Stimulated activated CD8-positive, alpha-beta memory T cell treated with anti-CD3 and anti-CD28 coated beads, Interleukin-2, amount 100 ng/mL, for 1 hour (primary cell): ENCODE measurements around the gene TBC1D22A.

Experiments
- DNase-seq, 2 donors: peaks; one replicate each; pipeline ENCODE4 v3.0.0-alpha.2; 2020; ENCODE audit warnings: low read depth in 2 of 2

Gene TBC1D22A

GRCh38 chr22:46995501-46996360, 233.3 kb downstream of the TBC1D22A start:
- DNase-seq: no peak

DNA sequence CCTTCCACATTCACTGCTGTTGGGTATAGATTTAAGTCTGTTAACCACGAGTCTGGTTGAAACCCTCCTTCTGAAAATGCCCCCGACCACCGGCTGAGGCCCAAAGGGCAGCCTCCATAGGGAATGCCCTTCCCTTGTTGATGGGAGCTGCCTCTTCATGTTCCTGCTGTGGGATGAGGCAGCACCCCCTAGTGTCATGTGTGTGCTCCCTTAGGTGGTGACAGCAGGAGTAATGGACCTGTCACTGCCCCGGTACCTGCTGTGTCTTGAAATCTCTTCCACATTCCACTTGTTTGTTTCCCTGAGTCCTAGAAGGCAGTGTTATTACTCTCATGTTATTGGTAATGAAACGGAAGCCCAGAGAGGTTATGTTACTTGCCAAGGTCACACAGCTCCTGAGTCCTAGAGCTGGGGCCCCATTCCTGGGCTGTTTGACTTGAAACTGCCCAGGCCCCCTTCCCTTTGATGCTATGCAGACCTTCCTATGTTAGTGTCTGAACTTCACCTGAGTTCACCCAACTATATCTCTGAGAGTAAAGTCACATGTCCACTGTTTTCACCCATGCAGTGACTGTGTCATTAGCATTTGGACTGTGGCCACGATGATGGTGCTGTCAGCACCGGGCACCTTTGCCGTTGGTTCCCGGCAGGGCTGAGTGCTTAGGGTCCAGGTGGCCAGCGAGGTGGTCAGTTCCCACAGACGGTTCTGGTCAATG, 234.3 kb downstream of the TBC1D22A start:
- no peak for DNase-seq

GRCh38 chr22:46997311-46997970, 235.0 kb downstream of the TBC1D22A start:
- no peak for DNase-seq

DNA sequence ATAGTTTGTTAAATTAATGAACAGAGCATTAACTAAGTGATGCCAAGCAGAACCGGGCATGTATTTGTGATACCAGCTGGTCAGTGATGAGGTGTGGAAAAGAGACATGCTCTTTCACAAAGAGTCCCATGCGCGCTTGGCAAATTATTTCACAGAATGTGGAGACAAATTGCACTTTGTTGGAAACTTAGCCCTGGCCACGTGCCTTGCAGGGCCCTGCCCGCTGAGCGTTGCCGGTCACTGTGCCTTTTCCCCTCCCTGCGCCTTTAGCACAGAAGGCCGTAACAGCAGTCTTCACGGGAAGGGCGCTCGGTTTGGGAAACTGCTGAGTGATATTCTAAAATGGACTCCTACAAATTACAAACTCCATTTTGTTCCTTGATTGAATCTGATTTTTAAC, 235.9 kb downstream of the TBC1D22A start:
- DNase-seq: no peak

- DNase-seq: no peak
These were observed 237.8 kb downstream of the TBC1D22A start for GRCh38 chr22:47000256-47000655.

DNA sequence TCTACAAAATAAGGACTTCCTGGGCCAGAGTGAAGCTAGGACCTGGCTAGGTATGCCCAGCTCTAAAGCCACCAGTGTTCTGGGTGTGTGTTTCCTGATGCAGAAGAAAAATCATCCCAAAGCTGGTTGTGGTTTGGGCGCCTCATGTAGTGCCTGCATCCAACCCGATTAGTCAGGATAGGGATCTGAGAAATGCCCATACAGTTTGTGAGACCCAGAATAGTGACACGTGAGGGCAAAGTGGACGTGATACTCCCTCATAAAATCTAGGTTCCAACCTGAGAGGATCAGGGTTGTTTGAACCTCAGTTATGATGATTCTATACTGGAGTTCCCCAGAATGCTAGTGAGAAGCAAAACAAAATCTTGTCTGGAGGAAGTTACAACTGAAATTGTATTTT, 238.4 kb downstream of the TBC1D22A start:
- DNase-seq: no peak

DNA sequence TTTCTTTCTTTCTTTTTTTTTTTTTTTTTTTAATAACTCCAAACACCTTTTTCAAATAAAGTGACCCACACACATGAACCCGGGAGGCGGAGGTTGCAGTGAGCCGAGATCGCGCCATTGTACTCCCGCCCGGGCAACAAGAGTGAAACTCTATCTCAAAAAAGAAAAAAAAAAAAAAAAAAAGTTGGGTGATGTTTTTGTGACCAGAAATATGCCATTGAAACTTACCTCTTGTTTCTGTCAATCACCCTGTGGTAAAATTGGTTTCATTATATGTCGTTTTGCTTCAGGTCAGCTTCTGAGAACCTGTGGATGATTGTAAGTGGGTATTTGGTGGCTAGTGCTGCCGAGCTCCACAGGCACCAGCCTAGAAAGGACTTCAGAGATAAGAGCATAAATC, 238.8 kb downstream of the TBC1D22A start:
- DNase-seq: no peak

DNA sequence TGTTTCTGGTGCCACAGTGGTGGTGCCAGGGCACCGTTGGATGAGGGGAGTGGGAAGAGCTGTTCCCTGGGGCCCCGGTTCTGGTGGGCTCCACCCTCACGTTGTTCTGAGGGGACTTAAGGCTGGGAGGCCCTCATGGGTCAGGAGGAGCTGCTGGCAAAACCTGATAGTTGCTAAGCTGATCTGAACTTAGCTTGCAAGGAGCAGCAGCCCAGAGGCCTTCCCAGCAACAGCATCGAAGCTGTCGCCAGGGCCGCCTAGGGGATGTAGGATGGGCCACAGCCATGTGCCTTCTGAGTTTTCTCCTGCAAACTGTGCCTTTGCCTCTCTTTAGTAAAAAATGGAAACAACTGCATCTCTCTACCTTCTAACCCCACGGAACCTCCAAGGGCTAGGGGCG, 240.2 kb downstream of the TBC1D22A start:
- DNase-seq: no peak

DNA sequence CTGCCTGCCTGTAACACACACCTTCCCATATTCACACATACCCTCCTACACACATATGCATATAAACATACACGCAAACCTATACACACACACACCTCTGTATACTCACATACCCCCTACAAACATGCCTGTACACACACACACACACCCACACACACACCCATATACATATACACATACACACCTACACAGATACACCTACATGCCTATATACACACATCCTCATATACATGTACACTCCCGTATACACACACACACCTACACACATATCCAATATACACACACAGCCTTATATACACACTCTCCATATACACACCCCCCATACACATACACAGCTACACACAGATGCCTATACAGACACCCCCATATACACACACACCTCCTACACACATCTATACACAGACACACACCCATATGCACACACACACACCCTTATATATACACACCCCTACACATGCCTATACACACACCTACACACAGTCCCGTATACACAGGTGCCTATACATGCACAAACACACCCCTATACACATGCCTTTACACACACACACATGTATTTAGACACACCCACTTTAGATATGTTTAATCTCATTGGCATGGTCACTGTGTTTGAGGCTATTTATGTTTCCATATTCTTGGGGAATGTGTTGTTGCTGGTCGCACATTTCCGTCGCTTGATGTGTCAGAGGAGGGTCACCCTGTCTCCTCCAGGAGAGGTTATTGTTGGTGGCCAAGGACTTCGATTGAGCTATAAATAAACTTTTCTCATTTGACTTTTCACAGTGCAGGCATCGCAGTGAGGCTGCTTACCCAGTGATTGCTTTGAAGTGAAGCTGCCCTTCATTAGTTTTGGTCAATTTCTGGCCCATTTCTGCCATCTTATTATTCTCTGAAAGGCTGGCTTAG, 243.3 kb downstream of the TBC1D22A start:
- DNase-seq: no peak

DNA sequence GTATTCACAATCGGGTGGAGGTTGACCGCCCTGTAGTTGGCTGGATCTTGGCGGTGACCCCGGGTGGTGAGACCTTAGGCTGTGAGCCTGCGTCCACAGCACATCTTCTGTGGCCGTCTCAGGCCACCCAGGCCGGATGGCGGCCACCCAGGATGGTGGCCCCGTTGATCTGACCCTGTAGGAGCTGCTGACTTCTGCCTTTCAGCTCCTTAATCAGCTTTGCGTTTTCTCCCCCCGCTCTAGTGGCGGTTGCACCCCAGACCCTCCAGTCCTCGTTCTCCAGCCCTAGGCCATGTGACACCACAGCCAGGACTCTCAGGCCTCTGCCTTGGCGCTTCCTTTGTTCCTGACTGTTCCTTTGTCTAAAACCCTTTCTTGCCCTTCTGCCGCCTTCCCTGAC, 244.0 kb downstream of the TBC1D22A start:
- no peak for DNase-seq

DNA sequence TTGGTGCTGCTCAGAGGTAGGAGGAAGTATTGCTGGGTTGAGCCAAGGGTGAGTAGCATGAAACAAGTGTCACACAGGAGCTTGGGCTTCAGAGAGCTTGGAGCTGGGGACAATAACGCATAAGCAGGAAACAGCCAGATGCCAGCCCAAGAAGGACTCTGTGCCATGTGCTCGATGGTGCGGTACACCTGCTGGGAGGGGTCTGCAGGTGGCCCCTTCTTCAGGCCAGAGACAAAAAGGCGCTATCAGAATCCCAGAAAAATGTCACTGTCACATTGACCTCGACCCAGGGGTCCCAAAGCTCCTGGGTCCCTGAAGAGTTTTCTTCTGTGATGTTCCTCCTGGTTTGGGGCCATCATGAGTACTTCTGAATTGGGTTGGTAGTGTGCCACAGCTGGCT, 244.4 kb downstream of the TBC1D22A start:
- no peak for DNase-seq

DNA sequence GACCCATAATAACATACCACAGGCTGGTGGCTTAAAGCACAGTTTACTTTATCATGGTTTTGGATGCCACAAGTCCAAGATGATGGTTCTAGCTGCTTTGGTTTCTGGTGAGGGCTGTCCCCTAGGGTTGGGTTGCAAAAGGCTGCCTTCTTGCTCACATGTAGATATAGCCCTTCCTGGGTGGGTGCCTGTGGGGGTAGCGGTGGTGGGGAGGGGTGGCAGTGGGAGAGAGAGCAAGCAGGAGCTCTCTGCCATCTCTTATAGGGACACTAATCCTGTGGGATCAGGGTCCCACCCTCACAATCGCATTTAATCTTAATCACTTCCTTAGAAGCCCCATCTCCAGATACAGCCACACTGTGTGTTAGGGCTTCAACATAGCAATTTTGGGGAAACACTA, 245.0 kb downstream of the TBC1D22A start:
- no peak for DNase-seq

DNA sequence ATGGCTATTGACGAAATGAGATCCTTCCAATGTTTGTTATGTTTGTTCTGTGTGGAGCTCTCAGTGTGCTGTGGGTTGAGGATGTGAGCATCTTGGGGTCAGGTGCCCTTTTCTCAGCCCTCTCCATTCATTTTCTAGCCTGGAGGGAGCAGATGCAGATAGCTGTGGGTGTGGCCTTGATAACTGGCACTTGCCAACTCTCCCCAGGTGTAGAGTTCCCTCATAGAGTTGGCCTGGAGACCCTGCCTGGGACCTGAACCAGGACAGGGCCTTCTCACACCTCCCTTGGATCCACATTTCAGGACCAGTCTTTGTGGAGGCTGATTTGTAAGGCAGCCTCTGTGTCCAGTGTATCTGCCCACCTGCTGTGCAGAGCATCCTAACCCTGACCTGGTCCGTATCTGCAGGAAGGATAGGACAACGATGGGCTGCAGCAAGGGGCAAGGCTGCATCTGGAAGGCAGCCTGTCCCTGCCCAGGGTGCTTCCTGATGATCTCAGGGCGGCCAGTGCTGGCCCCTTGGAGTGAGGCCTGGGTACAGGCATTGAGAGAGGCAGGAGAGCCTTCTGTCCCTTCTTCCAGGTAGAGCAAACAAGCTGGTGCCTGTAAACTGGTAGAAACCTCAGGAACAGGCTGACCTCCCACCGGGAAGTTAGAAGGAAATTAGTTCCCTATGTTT, 245.9 kb downstream of the TBC1D22A start:
- DNase-seq: no peak

- DNase-seq: no peak
These were observed 247.1 kb downstream of the TBC1D22A start for GRCh38 chr22:47009304-47010101.

DNA sequence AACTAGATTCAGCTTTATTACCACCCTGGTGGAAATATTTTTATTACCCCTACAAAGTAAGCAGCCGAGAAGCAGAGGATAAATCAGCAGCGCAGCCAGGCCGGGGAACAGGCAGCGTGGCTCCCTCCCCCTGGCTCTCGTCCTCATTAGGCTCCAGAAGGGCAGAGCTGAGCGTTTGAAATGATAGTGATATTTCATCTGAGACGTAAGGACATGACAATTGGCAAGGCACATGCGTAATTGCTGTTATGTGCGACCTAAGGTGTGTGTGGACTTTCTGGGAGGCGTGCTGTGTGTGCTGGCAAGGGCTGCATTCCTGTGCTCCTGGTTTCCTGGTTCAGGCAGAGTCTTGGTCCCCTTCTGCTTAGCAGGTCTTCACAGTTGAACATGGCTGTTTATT, 247.8 kb downstream of the TBC1D22A start:
- no peak for DNase-seq

GRCh38 chr22:47011131-47011858, 248.8 kb downstream of the TBC1D22A start:
- DNase-seq: no peak

DNA sequence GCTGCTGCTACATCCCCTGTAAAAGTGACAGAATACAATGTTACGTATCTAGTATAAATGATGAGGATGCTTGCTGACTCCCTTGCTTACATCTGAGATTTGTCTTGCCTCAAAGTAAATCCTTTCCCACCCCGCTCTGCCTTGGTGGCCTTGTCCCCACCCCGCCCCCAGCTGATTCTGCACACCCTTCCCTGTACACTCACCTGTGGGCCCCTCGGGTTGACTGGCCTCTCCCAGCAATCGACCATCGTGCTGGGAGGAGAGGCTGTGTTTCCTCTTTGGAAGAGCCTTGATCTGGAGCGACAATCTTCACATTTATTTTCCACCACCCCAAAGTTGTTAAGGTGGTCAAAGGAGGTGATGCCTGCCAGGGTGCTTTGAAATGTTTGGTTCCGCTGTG, 249.4 kb downstream of the TBC1D22A start:
- DNase-seq: no peak

GRCh38 chr22:47012589-47013370, 250.3 kb downstream of the TBC1D22A start:
- DNase-seq: no peak
